DMS114 treated with DMSO at 0.1 percent for 48 hours (cell line): ENCODE data around the gene SLX4IP.

Source experiments
- DNase-seq: peaks from one replicate; lab custom pipeline; 2025; ENCODE audit not compliant: unreplicated experiment; lab: John Stamatoyannopoulos, UW

SLX4IP gene

DNA sequence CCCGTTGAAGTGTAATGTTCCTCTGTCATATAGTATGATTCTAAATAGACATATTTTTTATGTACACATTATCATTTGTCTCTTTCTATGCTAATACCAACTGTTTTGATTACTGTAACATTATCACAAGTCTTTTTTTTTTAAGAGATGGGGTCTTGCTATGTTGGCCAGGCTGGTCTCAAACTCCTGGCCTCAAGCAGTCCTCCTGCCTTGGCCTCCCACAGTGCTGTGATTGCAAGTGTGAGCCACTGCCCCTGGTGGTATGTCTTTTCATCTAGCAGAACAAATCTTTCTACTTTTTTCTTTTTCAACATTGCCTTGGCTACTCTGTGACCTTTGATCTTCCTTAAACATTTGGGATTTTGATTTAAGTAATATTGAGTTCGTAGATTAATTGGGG lies 57.7 kb downstream of the SLX4IP start:
- DNase-seq, result no peak

DNA sequence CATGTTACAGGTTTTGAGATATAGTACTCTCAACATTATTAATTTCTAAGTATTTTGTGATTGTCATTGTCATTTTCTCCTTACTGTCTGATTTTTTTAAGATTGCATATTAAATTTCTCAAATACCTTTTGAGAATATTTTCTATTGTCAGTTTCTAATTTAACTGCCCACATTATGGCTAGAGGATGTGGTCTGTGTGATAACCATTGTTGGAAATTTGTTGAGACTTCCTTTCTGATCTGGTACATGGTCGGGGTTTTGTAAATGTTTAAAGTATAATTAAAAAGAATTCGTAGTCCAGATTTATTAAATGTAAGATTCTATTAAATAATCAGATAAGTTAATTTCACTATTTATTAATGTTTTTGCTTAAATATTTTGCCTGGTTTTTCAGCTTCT lies 60.1 kb downstream of the SLX4IP start:
- DNase-seq, result no peak

- DNase-seq, result no peak
Observed at GRCh38 chr20:10496465-10496864, 61.4 kb downstream of the SLX4IP start.

DNA sequence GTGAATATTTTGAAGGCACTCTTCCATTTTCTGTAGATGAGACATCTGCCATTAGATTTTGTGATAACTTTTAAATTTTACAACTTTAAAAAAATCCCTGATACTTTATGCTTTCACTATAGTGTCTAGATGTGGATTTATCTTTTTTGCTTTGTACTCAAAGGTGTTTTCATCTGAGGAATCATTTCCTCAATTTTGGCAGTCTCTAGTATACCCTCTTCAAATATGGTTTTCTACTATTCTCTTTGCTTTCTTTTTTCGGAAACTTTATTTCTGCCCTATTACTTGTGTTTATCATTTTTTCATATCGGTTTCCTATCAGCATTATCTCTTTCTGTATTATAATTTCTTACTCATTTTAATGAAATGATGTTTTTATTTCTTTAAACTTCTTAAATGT lies 62.2 kb downstream of the SLX4IP start:
- no peak for DNase-seq

- no peak for DNase-seq
Observed at GRCh38 chr20:10497791-10498190, 62.7 kb downstream of the SLX4IP start.

GRCh38 chr20:10498200-10498599 lies 63.1 kb downstream of the SLX4IP start:
- DNase-seq, result no peak

GRCh38 chr20:10501402-10501801 lies 66.3 kb downstream of the SLX4IP start:
- no peak for DNase-seq

GRCh38 chr20:10502098-10502526 lies 67.0 kb downstream of the SLX4IP start:
- no peak for DNase-seq

- no peak for DNase-seq
Observed at GRCh38 chr20:10504608-10504993, 69.5 kb downstream of the SLX4IP start.

GRCh38 chr20:10504994-10505730 lies 70.1 kb downstream of the SLX4IP start:
- no peak for DNase-seq

GRCh38 chr20:10505827-10506226 lies 70.7 kb downstream of the SLX4IP start:
- DNase-seq, result no peak

DNA sequence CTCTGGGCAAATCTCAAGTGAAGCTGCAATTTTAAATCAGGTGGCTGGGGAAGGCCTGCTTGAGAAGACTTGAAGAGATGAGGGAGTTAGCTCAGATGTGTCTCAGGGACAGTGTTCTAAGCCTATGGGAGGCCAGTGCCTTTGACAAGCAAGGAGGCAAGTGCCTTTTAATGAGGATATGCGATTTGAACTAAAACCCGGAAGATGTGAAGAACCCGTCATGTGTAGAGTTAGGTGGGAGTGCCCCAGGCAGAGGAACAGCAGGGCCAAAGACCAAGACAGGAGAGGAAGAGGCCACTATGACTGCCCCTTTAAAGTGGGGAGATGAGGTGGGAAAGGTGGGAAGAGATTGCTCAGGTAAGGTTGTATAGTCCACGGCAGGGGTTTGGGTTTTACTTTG lies 71.9 kb downstream of the SLX4IP start:
- no peak for DNase-seq

DNA sequence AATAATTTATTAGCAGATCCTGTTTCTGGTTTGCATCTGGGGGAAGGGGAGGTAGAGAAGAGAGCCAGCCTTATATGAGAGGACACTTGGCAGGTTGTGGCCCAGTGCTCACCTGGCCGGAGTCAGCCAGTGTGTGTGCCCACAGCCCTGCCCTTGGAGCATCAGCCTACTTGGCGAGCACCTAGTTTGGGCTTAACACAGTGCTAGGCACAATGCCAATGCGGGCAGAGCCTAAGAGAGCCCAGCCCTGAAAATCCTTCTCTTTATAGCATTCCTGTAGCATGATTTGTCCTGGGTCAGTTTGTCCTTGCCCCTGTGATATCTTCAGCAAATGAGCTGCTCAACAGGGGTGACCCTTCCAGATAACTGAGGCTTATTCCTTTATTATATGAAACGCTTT lies 73.0 kb downstream of the SLX4IP start:
- DNase-seq, result no peak

- DNase-seq, result no peak
Observed at GRCh38 chr20:10508468-10509251, 73.6 kb downstream of the SLX4IP start.

- no peak for DNase-seq
Observed at GRCh38 chr20:10509376-10509775, 74.3 kb downstream of the SLX4IP start.

DNA sequence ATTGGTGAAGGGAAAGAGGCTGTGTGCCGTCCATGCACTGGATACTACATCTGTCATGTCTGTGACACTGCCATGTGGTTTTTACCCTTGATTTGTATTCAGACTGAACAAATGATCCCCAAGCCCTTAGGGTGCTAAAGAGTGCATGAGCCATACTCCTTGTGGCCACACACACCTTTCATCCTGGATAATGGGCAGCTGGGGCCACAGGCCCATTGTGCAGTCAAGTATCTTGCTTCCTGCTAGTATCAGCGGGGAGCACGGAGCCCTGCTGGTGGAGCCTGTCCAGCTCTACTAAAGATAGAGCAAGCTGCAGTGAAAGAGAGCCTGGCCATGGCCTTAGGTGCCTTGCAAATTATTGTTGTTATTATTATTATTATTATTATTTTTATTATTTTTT lies 75.1 kb downstream of the SLX4IP start:
- no peak for DNase-seq

DNA sequence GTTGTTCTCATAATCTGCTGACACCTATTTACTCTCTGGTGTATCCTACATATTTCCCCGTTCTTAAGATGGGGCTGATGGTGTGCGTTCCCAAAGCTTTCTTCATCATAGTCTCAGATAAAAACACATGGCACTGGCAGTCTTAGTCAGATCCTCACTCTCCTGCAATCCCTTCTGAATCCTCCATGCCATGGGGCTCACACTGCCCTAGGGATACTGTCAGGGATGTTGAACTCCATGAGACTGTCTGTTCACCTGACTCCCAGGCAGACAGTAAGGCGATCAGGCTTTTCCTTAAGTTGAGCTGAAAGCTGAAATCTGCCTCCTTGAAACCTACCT lies 76.0 kb downstream of the SLX4IP start:
- no peak for DNase-seq

- DNase-seq, result no peak
Observed at GRCh38 chr20:10511509-10512251, 76.6 kb downstream of the SLX4IP start.

DNA sequence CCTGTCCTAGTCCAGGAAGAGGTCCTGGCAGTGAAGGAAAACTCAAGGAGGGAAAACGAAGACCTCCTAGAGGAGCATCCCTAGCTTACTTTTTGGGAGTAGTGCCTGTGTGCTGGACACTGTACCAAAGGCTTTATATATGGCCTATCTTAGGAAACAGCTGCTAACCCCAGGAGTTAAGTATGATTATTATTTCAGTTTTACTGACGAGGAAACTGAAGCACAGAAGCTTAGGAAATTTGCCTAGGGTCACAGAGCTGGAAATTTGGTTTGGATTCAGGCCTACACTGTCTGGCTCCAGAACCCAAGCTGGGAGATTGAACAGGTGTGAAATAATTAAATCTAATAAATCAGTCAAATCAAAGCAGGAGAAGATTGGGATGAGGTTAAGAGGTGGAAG lies 78.0 kb downstream of the SLX4IP start:
- DNase-seq, result no peak

DNA sequence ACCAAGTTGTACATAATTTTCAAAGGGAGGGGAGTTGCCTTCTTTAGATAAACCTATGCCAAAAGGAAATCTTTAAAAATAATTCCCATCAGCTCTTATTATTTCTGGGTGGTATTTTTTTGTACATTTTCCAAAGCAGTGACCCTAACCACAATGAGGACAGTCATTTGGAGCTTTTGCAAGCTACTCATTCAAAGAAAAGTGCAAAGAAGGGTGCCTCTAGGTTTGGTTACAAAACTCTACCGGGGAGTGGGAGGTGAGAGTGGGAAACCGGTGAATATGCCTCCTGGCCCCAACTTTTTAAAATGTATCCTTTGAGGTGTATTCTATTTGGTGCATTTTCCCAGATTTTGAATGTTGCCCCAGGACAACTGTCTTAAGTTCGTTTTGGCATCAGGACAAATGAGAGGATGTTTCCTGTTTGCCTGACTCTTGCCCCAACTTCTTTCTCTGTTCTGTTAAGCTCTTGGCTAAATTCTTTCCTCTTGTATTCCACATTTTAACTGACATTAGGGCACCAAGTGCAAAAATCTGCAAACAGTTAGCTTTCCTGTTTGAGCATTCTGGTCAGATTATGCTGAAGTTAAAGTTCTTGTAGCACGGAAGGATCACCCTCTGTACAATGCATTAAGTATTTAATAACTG lies 78.9 kb downstream of the SLX4IP start:
- no peak for DNase-seq

DNA sequence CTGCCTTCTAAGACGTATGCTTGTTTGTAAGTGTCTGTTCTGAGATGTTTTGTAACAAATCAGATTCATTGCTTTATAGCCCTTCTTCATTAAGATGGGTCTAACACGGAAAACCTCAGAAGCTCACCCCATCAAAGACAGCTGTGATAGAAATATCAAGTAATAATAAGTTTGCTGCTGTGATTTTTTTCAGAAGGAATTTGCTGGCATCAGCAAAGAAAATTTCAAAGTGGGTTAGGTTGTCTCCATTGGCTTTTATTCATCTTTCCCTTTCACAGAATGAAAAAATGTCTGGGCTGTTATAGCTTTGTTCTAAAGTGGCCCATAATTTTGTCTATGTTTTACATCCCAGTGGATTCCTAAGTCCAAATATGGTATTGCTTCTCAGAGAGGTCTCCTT lies 81.4 kb downstream of the SLX4IP start:
- DNase-seq, result no peak
